HFF-Myc (cell line): ENCODE data around the gene FBLIM1.

Source experiments
- DNase-seq: peaks from one replicate; pipeline ENCODE4 v3.0.0-alpha.2; 2011; ENCODE audit warnings: low read depth; ENCODE audit errors: extremely low read depth
- H3K4me3 ChIP-seq: replicated peaks from 2 replicates; pipeline ENCODE4 v1.5.1; 2011; ENCODE audit warnings: low read depth, mild to moderate bottlenecking, control low read depth, low read length
- TF ChIP-seq, protein P1 (sequence below): IDR thresholded peaks from 2 replicates; pipeline ENCODE4 v1.5.1; 2012; ENCODE audit warnings: mild to moderate bottlenecking, low read depth, low read length, control low read depth; ENCODE audit errors: missing control alignments

Gene FBLIM1

DNA sequence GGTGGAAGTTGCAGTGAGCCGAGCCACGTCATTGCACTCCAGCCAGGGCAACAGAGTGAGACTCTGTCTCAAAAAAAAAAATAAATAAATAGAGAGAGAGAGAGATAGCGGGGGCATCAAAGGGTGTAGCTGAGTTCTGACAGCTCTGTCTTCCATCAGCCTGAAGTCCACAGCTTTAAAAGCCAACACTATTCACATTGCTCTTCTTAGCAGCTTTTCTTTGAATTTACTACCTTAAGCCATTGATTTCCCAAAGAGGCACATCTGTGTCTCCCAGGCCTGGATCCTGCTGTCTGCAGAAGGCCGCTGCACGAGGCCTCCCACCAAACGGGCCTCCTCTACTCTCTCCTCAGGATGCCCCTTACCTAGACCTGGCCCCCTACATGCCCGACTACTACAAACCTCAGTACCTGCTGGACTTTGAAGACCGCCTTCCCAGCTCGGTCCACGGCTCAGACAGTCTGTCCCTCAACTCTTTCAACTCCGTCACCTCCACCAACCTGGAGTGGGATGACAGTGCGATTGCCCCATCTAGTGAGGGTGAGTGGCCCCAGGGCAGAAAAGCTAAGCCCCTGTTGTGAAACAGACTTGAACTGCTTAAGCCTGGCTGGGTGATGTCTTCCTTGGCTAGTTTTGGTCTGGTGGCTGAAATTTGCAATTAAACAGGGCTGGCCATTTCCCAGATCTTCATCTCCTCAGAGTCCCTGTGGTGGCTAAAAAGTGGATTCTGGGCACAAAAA, 39.0 kb upstream of the FBLIM1 start:
- H3K4me3 ChIP-seq: no peak overlapping the region
- no peak for DNase-seq
- TF ChIP-seq, protein P1, sequence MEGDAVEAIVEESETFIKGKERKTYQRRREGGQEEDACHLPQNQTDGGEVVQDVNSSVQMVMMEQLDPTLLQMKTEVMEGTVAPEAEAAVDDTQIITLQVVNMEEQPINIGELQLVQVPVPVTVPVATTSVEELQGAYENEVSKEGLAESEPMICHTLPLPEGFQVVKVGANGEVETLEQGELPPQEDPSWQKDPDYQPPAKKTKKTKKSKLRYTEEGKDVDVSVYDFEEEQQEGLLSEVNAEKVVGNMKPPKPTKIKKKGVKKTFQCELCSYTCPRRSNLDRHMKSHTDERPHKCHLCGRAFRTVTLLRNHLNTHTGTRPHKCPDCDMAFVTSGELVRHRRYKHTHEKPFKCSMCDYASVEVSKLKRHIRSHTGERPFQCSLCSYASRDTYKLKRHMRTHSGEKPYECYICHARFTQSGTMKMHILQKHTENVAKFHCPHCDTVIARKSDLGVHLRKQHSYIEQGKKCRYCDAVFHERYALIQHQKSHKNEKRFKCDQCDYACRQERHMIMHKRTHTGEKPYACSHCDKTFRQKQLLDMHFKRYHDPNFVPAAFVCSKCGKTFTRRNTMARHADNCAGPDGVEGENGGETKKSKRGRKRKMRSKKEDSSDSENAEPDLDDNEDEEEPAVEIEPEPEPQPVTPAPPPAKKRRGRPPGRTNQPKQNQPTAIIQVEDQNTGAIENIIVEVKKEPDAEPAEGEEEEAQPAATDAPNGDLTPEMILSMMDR: no peak

DNA sequence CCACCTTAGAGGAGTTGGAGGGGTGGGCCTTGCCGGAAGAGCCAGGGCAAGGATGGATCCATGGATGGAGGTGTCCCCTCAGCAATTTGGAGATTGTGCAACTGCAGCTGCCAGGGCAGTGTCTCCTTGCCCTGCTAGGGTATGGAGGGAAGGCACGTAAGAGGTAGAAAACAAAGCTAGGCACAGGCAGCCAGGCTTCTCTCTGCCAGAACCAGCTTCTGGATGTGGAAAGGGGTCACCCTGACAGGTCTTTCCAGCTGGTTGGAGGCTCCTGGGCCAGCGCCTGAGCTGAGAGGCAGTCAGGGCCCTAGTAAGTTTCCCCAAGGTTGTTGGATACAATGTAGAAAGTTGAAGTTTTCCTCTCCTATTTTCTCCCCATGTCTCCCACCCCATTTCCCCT, 37.7 kb upstream of the FBLIM1 start:
- TF ChIP-seq, protein P1: no peak
- no peak for DNase-seq
- H3K4me3 ChIP-seq: no peak overlapping the region

DNA sequence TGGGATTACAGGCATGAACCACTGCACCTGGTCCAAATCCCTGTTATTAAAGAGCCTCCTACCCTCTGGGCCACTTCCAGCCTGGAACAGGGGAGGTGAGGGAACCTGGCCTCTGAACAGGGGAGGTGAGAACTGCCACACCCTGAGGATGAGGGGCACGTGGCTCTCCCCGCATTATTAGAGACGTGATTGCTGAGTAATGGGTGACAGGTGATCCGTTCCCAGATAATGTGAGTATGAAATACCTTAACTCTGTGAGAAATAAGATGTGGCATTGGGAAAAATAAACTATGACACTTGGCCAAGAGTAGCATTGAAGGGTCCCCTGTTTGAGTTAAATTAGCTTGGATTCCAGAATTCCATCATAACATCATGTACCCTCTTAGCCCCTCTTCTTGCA, 36.2 kb upstream of the FBLIM1 start:
- DNase-seq: no peak
- TF ChIP-seq, protein P1: no peak
- no peak overlapping the region for H3K4me3 ChIP-seq

DNA sequence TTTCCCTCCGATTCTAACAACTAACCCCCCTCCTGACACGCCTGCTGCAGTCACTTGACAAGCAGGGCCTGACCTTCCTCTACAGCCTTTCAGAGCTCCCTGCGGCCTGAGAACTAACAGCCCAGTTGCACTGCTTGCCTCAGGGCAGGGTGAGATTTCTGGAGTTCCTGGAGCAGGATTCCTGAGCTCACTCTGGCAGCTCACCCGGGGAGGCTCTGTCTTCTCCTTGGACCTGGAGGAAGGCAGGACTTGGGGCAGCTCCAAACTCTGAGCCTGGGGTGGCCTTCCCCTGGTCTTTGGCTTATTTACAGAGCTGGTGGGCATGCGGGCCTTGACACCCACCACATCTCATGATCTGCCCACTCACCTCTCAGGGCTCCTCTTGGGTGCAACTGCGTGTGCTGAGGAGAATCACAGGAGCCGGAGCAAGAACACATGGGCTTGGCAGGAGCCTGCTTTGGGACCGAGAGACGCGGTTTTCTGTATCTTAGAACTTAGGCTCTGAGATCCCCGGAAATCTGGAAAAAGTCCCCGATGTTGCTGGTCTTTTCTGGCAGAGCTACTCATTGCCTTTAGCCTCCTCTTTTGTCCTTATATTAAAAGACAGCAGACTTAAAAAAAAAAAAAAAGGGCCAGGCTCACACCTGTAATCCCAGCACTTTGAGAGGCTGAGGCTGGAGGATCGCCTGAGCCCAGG, 35.6 kb upstream of the FBLIM1 start:
- no peak overlapping the region for H3K4me3 ChIP-seq
- TF ChIP-seq, protein P1: no peak
- no peak for DNase-seq

DNA sequence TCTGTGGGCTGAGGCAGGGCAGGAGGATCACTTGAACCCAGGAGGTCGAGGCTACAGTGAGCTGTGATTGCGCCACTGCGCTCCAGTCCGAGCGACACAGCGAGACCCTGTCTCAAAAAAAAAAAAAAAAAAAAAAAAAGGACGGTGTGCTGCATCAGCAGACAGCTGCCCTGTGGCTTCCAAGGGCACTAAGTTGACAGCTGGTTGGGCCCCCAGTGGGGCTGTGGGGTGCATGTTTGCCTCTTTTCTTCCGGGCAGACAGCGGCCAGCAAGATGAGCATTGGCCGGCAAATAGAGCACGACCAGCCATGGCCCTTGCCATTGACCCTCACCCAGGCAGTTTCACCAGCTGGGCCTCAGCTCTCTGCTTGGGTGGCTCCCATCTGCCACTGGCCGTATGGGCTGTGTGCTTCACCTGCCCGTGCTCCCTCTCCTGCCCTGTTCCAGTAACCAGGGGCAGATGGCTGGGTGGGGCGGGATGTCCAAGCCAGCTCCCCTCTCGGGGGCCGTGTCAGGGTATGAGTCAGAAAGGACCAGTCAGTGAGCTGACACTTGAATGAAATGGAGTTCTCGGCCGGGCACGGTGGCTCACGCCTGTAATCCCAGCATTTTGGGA, 34.9 kb upstream of the FBLIM1 start:
- no peak overlapping the region for H3K4me3 ChIP-seq
- TF ChIP-seq, protein P1: no peak
- no peak for DNase-seq

DNA sequence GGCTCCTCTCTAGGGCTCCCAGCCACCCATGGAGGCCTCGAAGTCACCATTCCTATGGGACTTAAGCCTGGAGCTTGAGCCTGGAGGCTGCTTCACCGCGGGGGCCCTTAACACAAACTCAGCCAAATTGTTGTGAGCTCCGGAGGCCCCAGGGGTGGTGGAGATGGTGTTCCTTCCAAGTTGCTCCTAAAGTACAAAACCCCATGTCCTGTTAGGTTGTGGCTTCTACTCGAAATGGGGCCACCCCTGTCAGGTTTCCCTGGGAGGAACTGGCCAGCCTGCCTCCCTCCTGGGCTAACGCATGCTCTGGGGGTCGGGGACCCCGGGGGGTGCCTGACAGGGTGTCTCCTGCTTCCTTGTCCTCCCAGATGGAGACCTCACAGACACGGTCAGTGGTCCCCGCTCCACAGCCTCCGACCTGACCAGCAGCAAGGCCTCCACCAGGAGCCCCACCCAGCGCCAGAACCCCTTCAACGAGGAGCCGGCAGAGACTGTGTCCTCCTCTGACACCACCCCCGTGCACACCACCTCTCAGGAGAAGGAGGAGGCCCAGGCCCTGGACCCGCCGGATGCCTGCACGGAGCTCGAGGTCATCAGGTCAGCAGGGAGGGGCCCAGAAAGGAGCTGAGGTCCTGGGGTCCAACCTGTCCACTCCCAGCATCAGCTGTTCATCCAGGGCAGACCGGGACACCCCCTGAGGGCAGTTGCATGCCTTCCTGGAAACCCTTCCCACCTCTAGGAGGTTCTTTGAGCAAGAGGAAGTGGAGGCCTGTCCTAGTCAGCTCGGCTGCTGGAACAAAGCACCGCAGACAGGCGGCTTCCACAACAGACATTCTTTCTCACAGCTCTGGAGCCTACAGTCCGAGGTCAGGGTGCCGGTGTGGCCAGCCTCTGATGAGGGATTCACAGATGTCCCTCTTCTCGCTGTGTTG, 33.4 kb upstream of the FBLIM1 start:
- DNase-seq: no peak
- TF ChIP-seq, protein P1: no peak
- no peak overlapping the region for H3K4me3 ChIP-seq
